ENCODE results near the gene JAML.

Gene JAML

GRCh38 chr11:118224511-118225188 lies at the start of gene JAML:
JAML (minus strand) TSS chr11:118225011; CDS start chr11:118214866, 10,145 bp downstream.
- no peak for DNase-seq

- no peak for DNase-seq
Measured at GRCh38 chr11:118274186-118274585, 49.4 kb upstream of the JAML start.

GRCh38 chr11:118272001-118272400 lies 47.2 kb upstream of the JAML start:
- no peak for DNase-seq

GRCh38 chr11:118267486-118267885 lies 42.7 kb upstream of the JAML start:
- no peak for DNase-seq

- DNase-seq, result no peak
Measured at GRCh38 chr11:118265954-118266353, 41.1 kb upstream of the JAML start.

- DNase-seq, result no peak
Measured at GRCh38 chr11:118264569-118265465, 40.0 kb upstream of the JAML start.

- no peak for DNase-seq
Measured at GRCh38 chr11:118263695-118264568, 39.1 kb upstream of the JAML start, which contains the start of gene MPZL2. MPZL2 (minus strand) TSS chr11:118264297; CDS start chr11:118264153, 144 bp downstream.

- no peak for DNase-seq
Measured at GRCh38 chr11:118263112-118263511, 38.3 kb upstream of the JAML start.

GRCh38 chr11:118260353-118260752 lies 35.5 kb upstream of the JAML start:
- DNase-seq, result no peak

- DNase-seq, result no peak
Measured at GRCh38 chr11:118259138-118259537, 34.3 kb upstream of the JAML start.

- no peak for DNase-seq
Measured at GRCh38 chr11:118258410-118258809, 33.6 kb upstream of the JAML start.

- DNase-seq, result no peak
Measured at GRCh38 chr11:118252688-118253087, 27.9 kb upstream of the JAML start.

- DNase-seq, result peak; percentile 77
Measured at GRCh38 chr11:118251858-118252652, 27.2 kb upstream of the JAML start, which contains the start of gene MPZL3. MPZL3 (minus strand) TSS chr11:118252365; CDS start chr11:118252294, 71 bp downstream.

GRCh38 chr11:118247041-118247440 lies 22.2 kb upstream of the JAML start:
- DNase-seq, result no peak

- DNase-seq, result no peak
Measured at GRCh38 chr11:118245936-118246562, 21.2 kb upstream of the JAML start.

- no peak for DNase-seq
Measured at GRCh38 chr11:118243993-118244762, 19.4 kb upstream of the JAML start.

GRCh38 chr11:118243161-118243560 lies 18.4 kb upstream of the JAML start:
- no peak for DNase-seq

- DNase-seq, result no peak
Measured at GRCh38 chr11:118241764-118242098, 16.9 kb upstream of the JAML start.

GRCh38 chr11:118240999-118241763 lies 16.4 kb upstream of the JAML start:
- DNase-seq, result peak; percentile 2

Data from fibroblast of skin of right quadriceps (primary cell).